ENCODE results near the gene MIAT.
A peak's percentile ranks its signal among the peaks of the same experiment; 100 is the strongest.
"Not testable (repeated sequence)": the region's sequence is repeated elsewhere in the genome, so short reads cannot be mapped to it uniquely, and the experiment has no call there.

The MIAT gene

DNA sequence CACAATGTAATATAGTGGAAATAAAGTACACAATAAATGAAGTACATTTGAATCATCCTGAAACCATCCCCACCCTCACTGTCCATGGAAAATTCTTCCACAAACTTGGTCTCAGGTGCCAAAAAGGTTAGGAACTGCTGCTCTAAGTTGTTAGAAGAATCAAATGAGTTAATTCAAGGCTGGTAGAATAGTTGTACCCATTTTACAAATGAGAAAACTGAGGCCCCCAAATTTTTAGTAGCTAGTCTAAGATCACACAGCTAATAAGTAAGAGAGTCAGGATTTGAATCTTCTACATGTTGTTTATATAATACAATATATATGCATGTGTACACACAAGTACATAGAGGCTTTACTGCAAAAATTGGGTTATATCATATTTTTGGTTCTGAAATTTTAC lies 43.1 kb downstream of the MIAT start:
- no peak for DNase-seq (ENCODE audit: low read depth)

- DNase-seq (ENCODE audit: low read depth) = no peak
Observed at GRCh38 chr22:26700886-26701285, 43.5 kb downstream of the MIAT start.

DNA sequence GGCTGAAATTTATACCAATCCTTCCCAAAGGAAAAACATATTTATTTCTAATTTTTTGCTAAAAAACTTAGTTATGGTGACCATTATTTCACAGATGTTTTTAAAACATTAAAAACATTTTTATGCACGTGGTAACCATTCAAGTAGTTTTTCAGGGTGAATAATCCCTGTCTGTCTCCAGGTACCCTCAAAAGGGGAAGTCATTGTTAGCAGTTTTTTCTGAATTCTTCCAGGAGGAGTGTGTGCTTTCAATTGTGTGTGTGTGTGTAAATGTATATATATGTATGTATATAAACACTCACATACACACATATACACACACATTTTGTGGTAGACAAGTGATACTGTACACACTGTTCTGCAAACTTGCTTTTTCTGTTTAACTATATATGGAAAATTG lies 43.9 kb downstream of the MIAT start:
- no peak for DNase-seq (ENCODE audit: low read depth)

GRCh38 chr22:26702906-26703830 lies 45.8 kb downstream of the MIAT start:
- DNase-seq (ENCODE audit: low read depth) = no peak

DNA sequence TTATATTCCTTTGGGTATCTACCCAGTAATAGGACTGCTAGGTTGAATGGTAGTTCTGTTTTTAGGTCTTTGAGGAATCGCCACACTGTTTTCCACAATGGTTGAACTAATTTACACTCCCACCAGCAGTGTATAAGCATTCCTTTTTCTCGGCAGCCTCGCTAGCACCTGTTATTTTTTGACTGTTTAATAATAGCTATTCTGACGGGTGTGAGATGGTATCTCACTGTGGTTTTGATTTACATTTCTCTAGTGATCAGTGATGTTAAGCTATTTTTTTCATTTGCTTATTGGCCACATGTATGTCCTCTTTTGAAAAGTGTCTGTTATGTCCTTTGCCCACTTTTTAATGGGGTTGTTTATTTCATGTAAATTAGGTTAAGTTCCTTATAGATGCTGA lies 48.0 kb downstream of the MIAT start:
- DNase-seq (ENCODE audit: low read depth) = not testable (repeated sequence)

GRCh38 chr22:26707090-26707489 lies 49.7 kb downstream of the MIAT start:
- DNase-seq (ENCODE audit: low read depth) = no peak

DNA sequence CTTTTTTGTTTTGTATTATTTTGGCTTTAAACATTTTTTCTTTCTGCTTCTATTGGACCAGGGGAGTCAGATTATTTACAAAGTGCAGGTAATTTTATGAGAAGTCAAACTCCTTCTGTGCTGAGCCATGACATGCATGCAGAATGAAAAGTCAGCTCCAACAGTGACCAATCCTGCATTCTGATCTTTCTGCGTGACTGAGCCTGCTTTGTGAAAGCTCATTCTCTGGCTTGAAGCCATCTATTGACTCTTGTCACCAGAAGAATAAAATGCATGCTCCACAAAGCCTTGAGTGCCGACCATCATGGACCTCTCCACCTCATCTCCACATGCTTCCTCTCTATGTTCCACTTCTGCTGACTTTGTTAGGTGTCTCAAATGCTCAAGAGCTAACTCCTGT lies 50.2 kb downstream of the MIAT start:
- DNase-seq (ENCODE audit: low read depth) = no peak

DNA sequence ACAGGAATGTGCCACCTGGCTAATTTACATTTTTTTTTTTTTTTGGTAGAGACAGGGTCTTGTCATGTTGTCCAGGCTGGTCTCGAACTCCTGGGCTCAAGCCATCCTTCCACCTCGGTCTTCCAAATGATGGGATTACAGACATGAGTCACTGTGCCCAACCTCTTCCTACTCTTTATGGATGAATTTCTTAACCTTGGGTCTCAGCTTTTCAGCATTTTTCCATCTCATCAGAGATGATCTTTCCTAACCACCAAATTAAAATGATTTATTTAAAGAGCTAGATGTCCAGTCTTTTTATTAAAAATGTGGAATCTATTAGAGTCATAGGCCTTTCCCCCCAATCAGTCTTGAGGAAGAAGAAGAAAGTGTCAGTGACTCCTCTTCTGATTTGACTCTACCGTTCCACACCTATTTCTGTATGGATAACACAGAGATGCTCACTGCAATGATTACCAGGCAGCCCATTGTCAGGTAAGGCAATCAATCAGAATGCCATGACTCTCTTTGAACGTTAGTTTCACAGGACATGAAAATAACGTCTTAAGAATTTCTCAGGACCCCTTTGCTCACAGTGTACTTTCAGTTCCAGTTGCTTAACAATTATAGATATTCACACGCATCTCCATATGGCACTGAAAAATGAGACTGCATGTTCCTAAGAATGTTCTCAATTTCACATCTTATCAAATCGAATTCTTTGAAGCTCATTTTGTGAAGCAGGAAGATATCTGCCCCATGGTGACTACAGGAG lies 51.0 kb downstream of the MIAT start:
- DNase-seq (ENCODE audit: low read depth) = no peak

DNA sequence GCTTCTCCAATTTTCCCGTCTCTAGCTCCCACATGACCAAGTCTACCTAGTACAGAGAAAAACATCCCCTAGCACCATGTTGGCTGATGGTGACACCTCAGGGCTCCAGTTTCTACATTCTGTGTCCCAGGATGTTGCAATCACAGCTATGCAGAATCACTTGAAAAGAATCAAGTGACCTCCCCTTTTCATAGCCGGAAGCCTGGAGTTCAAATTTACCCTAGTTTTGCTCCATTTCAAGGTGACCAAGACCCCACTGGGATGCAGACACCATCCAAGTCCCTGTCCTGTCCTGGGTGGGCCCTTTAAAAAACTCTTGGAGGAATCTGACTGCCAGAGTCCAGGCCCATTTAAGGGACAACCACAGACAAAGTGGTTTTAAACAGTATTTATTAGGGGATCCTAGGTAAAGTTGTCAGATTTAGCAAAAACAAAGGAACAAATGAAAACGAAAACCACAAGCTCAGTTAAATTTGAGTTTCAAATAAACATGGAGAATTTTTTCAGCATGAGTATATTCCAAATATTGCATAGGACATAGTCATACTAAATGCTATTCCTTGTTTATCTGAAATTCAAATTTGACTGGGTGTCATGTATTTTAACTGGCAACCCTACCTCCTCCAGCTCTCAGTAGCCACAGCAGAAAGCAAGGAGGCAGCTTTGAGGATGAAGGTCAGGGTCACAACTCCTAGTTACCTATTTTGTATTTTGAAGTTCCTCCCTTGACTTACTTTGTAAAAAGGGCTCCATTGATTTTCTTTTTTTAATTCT lies 52.4 kb downstream of the MIAT start:
- no peak for DNase-seq (ENCODE audit: low read depth)

GRCh38 chr22:26711205-26711963 lies 54.0 kb downstream of the MIAT start:
- no peak for DNase-seq (ENCODE audit: low read depth)

GRCh38 chr22:26712158-26712557 lies 54.8 kb downstream of the MIAT start:
- no peak for DNase-seq (ENCODE audit: low read depth)

DNA sequence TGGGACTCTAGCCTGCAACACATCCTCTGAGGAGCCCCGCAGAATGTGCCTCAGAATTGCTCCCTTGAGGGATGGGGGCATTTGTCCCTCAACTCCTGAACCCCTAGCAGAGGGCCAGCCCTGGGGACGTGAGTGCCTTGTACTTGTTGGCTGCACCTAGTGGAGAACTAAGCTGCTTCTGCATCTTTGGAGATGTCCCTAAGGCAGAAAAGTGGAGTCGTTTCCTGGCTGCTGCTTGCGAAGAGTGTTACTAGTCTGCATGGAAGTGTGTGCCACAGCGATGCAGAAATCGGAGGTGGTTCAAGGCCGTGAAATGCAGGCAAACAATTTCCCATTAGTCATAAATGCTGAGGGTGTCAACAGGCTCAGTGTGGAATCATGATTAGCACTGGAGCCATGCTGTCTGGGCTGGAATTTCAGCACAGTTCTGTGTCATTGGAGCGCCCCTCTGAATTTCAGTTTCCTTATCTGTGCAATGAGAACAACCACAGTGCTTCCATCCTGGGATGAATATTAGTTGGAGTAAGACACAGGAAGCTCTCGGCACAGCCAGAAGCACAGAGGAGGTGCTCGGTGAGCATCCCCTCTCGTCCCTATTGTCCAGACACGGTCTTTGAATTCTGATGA lies 56.5 kb downstream of the MIAT start:
- no peak for DNase-seq (ENCODE audit: low read depth)

GRCh38 chr22:26714971-26715370 lies 57.6 kb downstream of the MIAT start:
- DNase-seq (ENCODE audit: low read depth) = no peak

DNA sequence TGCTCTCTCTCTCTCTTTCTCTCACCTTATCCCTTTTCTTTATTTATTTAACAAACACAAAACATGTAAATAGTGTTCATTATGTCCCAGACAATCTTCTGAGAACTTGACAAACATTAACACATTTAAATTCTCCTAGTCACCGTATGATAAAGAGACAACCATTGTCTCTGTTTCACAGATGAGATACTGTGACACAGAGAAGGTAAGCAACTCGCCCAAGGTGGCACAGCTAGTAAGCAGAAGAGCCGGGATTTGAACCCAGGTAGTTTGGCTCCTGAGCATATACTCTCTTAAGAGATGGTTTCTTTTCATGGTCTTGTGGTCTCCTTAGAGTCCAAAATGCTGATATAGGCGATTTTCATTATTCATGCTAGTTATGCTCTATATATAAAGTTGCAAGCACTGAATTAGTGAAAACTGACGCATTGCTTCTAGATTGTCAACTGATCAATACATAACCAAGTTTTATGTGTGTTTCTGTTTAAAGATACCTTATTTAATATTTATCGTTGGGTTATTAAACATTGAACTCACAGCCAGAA lies 58.1 kb downstream of the MIAT start:
- DNase-seq (ENCODE audit: low read depth) = no peak

DNA sequence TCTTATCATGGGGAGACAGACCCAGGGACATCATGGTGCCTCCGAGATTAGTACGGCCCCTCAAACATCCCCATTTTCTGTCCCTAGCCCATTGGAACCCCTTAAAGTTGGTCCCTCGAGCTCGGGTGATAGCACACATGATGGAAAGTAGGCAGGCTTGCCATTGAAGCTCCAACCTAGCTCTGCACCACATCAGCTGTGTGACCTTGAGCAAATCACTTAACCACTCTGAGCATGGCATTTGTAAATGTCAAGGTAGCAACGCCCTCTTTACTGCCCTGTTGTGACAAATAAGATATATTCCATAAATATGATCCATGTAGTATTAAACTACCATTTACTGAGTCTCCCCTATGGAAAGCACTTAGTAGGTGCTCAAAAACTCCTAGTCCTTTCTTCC lies 61.1 kb downstream of the MIAT start:
- no peak for DNase-seq (ENCODE audit: low read depth)

DNA sequence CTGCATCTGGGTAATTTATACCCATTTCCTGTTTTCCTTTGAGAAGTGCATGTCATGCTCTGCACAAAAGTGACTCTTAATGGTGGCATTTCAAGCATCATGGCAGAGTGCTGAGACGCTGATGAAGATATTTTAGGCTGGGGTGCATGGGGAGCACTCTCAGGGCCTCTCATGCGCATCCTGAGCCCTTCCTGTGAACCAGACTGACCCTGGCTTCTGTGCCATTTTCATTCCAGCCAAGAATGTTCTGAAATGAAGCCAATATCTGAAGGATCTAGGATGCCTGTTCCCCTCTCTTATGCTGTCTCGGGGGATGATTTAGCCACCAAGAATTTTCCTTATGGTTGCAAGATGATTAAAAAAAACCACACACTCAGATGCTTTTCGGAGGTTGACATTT lies 61.5 kb downstream of the MIAT start:
- peak; percentile 94 for DNase-seq (ENCODE audit: low read depth)

DNA sequence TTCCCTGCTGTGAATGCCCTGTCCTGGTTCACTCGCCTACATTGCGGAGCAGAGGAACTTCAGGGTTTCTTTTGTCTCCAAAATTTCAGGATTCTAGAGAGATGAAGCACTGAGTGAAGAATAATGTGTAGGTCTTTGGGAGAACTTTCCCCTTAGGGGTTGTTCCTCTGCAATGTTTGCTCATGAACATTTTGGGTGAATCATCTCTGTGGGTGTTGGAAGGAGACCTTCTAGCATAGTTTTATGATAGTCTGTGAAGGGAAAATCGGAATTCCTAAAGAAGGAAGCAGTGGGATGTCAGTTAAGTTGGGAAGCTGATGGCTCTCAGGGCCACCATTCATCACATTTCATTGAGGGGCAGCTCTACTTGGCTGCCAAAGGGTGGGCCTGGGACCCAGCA lies 64.8 kb downstream of the MIAT start:
- DNase-seq (ENCODE audit: low read depth) = no peak

GRCh38 chr22:26724414-26724813 lies 67.0 kb downstream of the MIAT start:
- no peak for DNase-seq (ENCODE audit: low read depth)

GRCh38 chr22:26725012-26725676 lies 67.8 kb downstream of the MIAT start:
- DNase-seq (ENCODE audit: low read depth) = no peak

All from HS-5 (cell line).